Dedifferentiated amniotic fluid mesenchymal stem cell (primary cell): ENCODE results near the gene RBM26.
"Not testable (repeated sequence)": the region's sequence is repeated elsewhere in the genome, so short reads cannot be mapped to it uniquely, and the experiment has no call there.

Experiments
- DNase-seq: peaks from one replicate; pipeline ENCODE4 v3.0.0-alpha.2; 2016; ENCODE audit errors: extremely low spot score

RBM26 gene

DNA sequence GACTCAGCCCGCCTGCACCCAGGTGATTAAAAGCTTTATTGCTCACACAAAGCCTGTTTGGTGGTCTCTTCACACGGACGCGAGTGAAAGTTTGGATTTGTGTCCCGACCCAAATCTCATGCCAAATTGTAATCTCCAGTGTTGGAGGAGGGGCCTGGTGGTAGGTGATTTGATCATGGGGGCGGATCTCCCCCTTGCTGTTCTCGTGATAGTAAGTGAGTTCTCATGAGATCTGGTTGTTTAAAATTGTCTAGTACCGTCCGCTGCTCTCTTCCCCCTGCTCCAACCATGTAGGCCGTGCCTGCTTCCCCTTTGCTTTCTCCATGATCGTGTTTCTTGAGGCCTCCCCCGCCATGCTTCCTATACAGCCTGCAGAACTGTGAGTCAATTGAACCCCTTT lies 126.3 kb downstream of the RBM26 start:
- not testable (repeated sequence) for DNase-seq

DNA sequence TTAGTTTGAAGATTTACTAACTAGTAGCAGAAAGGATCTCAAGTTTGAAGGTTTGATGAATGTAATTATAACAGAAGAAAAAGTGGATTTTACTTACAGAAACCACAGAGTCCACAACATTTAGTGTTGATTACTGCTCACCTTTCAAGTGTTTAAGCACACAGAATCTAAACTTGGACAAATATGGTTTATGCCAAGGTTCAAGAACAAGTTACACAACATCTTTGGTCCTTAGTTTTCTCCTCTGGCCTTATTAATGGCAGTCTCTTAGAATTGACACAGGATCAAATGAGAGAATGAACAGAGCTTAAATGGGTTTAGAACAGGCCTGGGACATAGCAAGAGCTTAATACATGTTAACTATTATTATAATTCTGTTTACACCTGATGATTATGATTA lies 133.0 kb downstream of the RBM26 start:
- DNase-seq = no peak

- DNase-seq = no peak
These were observed 134.4 kb downstream of the RBM26 start for GRCh38 chr13:79271616-79272015.

GRCh38 chr13:79270859-79271258 lies 135.2 kb downstream of the RBM26 start:
- no peak for DNase-seq
